Esophagus muscularis mucosa (tissue), 4 donors: ENCODE measurements around the gene HPX. TPM values are rescaled to one million over a fixed set of nuclear protein-coding genes. Genes with fewer than 3 reads are reported as not detected.

Experiments
- DNase-seq: peaks from one replicate; pipeline ENCODE4 v3.0.0-alpha.2; 2017; ENCODE audit errors: extremely low spot score
- H3K27ac ChIP-seq, 4 donors: fragments of 200-600 bp; sonication (generic); replicated peaks in 1 of 4; 1 replicate in 3 of 4; 2 replicates in 1 of 4; pipeline ENCODE4 v1.5.1; 2016 to 2019; ENCODE audit warnings: mild to moderate bottlenecking in 1 of 4
- H3K27me3 ChIP-seq, 4 donors: fragments of 200-600 bp; sonication (generic); one replicate each; pipeline versions ENCODE4 v1.5.1 to v1.6.0; 2016 to 2019
- H3K36me3 ChIP-seq, 4 donors: fragments of 200-600 bp; sonication (generic); one replicate each; pipeline ENCODE4 v1.5.1; 2016 to 2019
- H3K4me1 ChIP-seq, 4 donors: fragments of 200-600 bp; sonication (generic); one replicate each; pipeline ENCODE4 v1.5.1; 2016 to 2019
- H3K4me3 ChIP-seq, 4 donors: fragments of 200-600 bp; sonication (generic); 1 replicate in 2 of 4; 2 replicates in 2 of 4; pipeline ENCODE4 v1.5.1; 2016 to 2019; ENCODE audit warnings: mild to moderate bottlenecking in 4 of 4, moderate library complexity in 1 of 4
- H3K9me3 ChIP-seq, 4 donors: fragments of 200-600 bp; sonication (generic); 1 replicate in 3 of 4; 2 replicates in 1 of 4; pipeline ENCODE4 v1.5.1; 2016 to 2019
- EP300 ChIP-seq: sonication (generic); formaldehyde crosslinking; IDR thresholded peaks from one replicate; pipeline ENCODE4 v1.6.1; 2017; ENCODE audit warnings: antibody characterized with exemption
- POLR2A ChIP-seq: fragments of 450-650 bp; IDR thresholded peaks from one replicate; pipeline ENCODE4 v1.6.1; 2017; ENCODE audit warnings: antibody characterized with exemption, moderate library complexity, mild to moderate bottlenecking, low read depth
- POLR2AphosphoS5 ChIP-seq, 2 donors: sonication (generic); formaldehyde crosslinking; IDR thresholded peaks; one replicate each; pipeline ENCODE4 v1.6.1; 2017; ENCODE audit warnings: antibody characterized with exemption in 2 of 2
- WGBS: methylation state at CpG from one replicate; pipeline ENCODE4 v1.1.5; 2018; 5-methylcytosine and 5-hydroxymethylcytosine counted together
- intact Hi-C: fragments of 100-400 bp; cut with DNase I; formaldehyde crosslinking; loops from one replicate; pipeline ENCODE4 v1.15.1; 2023
- total RNA-seq, 4 donors: library from RNA; depleted of rRNA; stranded (reverse); fragments of >200 nt; gene quantifications; one replicate each; pipeline versions ENCODE4 v1.1.0 to v1.2.1, GENCODE V29; 2016
- TF ChIP-seq, protein P1 (sequence below), 3 experiments: fragments of 200-600 bp in 2 of 3; fragments of 450-650 bp in 1 of 3; sonication (generic) in 2 of 3; IDR thresholded peaks; one replicate each; pipeline ENCODE4 v1.5.1; 2017 to 2019; ENCODE audit warnings: antibody characterized with exemption in 3 of 3, mild to moderate bottlenecking in 2 of 3, moderate library complexity in 1 of 3

HPX gene, protein sequence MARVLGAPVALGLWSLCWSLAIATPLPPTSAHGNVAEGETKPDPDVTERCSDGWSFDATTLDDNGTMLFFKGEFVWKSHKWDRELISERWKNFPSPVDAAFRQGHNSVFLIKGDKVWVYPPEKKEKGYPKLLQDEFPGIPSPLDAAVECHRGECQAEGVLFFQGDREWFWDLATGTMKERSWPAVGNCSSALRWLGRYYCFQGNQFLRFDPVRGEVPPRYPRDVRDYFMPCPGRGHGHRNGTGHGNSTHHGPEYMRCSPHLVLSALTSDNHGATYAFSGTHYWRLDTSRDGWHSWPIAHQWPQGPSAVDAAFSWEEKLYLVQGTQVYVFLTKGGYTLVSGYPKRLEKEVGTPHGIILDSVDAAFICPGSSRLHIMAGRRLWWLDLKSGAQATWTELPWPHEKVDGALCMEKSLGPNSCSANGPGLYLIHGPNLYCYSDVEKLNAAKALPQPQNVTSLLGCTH
- total RNA-seq, result 1 to 10 TPM in 1 of 4 donors, under 1 TPM in 3; 0.50 to 1.2 (median 0.69) TPM

DNA sequence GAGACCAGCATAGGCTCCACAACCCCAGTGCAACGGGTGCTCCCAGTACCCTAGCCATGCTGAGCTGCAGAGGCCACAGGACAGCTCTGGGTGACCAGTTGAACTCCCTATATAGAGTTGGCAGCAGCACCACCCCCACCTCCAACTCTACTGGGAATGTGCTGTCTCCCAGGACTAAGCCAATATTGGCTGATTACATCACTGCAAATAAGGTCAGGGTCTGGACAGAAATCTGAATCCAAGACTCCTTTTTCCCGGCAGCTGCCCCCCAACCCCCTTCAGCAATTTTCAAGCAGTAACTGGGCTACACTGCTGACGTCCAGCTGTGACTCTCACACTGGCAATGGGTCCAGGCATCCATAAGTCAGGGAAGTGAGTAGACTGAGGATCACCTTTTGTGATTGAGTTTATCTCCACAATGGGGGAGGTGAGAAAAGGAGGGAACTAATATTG, at the start of gene HPX:
Gene HPX, minus strand, starts transcription at position 82 of the 453 bp plus-strand sequence. Its CDS starts 24 bp downstream, at position 58.
- TF ChIP-seq, protein P1, sequence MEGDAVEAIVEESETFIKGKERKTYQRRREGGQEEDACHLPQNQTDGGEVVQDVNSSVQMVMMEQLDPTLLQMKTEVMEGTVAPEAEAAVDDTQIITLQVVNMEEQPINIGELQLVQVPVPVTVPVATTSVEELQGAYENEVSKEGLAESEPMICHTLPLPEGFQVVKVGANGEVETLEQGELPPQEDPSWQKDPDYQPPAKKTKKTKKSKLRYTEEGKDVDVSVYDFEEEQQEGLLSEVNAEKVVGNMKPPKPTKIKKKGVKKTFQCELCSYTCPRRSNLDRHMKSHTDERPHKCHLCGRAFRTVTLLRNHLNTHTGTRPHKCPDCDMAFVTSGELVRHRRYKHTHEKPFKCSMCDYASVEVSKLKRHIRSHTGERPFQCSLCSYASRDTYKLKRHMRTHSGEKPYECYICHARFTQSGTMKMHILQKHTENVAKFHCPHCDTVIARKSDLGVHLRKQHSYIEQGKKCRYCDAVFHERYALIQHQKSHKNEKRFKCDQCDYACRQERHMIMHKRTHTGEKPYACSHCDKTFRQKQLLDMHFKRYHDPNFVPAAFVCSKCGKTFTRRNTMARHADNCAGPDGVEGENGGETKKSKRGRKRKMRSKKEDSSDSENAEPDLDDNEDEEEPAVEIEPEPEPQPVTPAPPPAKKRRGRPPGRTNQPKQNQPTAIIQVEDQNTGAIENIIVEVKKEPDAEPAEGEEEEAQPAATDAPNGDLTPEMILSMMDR (IDR thresholded peaks at IDR 0.05), result no peak
- TF ChIP-seq POLR2A (no peak), EP300 (no peak), POLR2AphosphoS5 (IDR thresholded peaks at IDR 0.05) (no peak)
- no peaks in the 10 kb centered on the region for H3K9me3 ChIP-seq
- no peaks in the 10 kb centered on the region for H3K36me3 ChIP-seq
- WGBS, result 66% methylated on average over 3 of the region's 3 CpGs
- H3K4me3 ChIP-seq, result no peak within 1 kb of the TSS
- no peak within 1 kb of the TSS for H3K27ac ChIP-seq
- no peaks in the 10 kb centered on the region for H3K4me1 ChIP-seq
- intact Hi-C loops, result no loop called here
- H3K27me3 ChIP-seq, result no peaks in the 10 kb centered on the region
- DNase-seq, result no peak

DNA sequence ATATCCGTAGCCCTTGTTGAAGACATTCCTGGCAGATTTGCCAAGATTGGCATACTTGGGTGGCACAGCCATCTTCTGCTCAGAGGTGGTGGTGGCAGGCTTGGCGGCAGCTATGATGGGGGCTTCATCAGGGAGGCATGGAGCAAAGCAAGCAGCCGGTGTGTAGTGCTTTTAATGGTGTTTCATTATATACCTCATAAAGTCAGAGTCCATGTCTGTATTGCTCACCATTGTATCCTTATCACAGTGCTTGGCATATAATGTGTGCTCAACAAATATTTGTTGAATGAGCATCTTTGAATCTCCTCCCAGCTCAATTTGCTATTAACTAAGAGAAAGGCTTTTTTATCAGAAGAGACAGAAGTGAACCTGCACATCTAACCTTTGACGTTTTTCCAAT, 48.5 kb upstream of the HPX start:
- no peak overlapping the region for H3K27ac ChIP-seq
- H3K4me1 ChIP-seq, result no peaks in the 10 kb centered on the region
- H3K36me3 ChIP-seq, result peaks cover 0 to 87% (median 43%) of the 10 kb centered on the region in 4 donors
- no peak overlapping the region for H3K4me3 ChIP-seq
- no peak for TF ChIP-seq EP300
- no peak for TF ChIP-seq POLR2A
- TF ChIP-seq POLR2AphosphoS5 (IDR thresholded peaks at IDR 0.05), result no peak
- TF ChIP-seq, protein P1 (IDR thresholded peaks at IDR 0.05), result no peak
- DNase-seq, result no peak
- H3K27me3 ChIP-seq, result no peaks in the 10 kb centered on the region
- no peaks in the 10 kb centered on the region for H3K9me3 ChIP-seq
- WGBS, result 93% methylated on average over 4 of the region's 4 CpGs
- intact Hi-C loops, result no loop called here

DNA sequence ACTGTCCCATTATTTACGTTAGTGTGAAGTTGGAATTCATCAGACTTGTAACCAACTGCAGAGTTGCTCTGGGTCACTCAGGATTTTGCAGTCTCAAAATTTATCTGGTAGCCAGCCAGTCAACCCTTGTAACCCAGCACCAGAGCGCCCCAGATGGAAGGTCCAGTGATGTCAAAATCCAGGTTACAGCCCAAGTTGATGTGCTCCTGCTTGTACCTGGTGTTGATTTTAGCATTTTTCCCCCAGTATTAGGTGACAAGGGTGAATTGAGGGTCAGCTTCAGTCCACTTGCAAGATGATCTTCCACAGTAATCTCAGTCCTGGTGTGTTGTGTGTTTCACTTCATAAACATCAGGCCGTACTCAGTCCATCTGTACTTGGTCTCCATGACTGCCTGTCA, 48.0 kb upstream of the HPX start:
- 92% methylated on average over 3 of the region's 3 CpGs for WGBS
- H3K36me3 ChIP-seq, result peaks cover 0 to 90% (median 46%) of the 10 kb centered on the region in 4 donors
- intact Hi-C loops, result no loop called here

DNA sequence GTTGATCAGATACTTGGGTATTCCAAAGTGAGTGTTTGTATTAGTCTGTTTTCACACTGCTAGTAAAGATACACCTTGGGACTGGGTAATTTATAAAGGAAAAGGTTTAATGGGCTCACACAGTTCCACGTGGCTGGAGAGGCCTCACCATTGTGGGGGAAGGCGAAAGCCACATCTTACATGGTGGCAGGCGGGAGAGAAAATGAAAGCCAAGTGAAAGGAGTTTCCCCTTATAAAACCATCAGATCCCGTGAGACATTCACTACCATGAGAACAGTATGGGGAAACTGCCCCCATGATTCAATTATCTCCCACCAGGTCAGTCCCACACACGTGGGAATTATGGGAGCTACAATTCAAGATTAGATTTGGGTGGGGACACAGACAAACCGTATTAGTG, 47.6 kb upstream of the HPX start:
- intact Hi-C loops, result no loop called here

More for the DNA sequence above, 48.0 kb upstream of the HPX start:
- TF ChIP-seq EP300 (no peak), POLR2AphosphoS5 (IDR thresholded peaks at IDR 0.05) (no peak), POLR2A (no peak)
- TF ChIP-seq, protein P1 (IDR thresholded peaks at IDR 0.05), result no peak
- no peak overlapping the region for H3K27ac ChIP-seq
- no peaks in the 10 kb centered on the region for H3K9me3 ChIP-seq
- no peak overlapping the region for H3K4me3 ChIP-seq
- H3K27me3 ChIP-seq, result no peaks in the 10 kb centered on the region
- no peak for DNase-seq
- no peaks in the 10 kb centered on the region for H3K4me1 ChIP-seq

More for the DNA sequence above, 47.6 kb upstream of the HPX start:
- no peak for DNase-seq
- Histone ChIP-seq H3K9me3 (no peaks in the 10 kb centered on the region), H3K4me3 (no peak overlapping the region), H3K27ac (no peak overlapping the region), H3K27me3 (no peaks in the 10 kb centered on the region), H3K4me1 (peaks cover 0 to 3% (median under 1%) of the 10 kb centered on the region in 4 donors), H3K36me3 (peaks cover 0 to 90% (median 51%) of the 10 kb centered on the region in 4 donors)
- WGBS, result 88% methylated on average over 6 of the region's 6 CpGs
- TF ChIP-seq POLR2AphosphoS5 (IDR thresholded peaks at IDR 0.05), result no peak
- TF ChIP-seq EP300, result no peak
- TF ChIP-seq, protein P1 (IDR thresholded peaks at IDR 0.05), result no peak
- no peak for TF ChIP-seq POLR2A
